CD1c-positive myeloid dendritic cell (primary cell): Measurements from ENCODE around the gene EFNA1.
A peak's percentile ranks its signal among the peaks of the same experiment; 100 is the strongest.

Source experiments
- DNase-seq: peaks from one replicate; pipeline ENCODE4 v3.0.0-alpha.2; 2016; ENCODE audit errors: extremely low spot score

Gene EFNA1

DNA sequence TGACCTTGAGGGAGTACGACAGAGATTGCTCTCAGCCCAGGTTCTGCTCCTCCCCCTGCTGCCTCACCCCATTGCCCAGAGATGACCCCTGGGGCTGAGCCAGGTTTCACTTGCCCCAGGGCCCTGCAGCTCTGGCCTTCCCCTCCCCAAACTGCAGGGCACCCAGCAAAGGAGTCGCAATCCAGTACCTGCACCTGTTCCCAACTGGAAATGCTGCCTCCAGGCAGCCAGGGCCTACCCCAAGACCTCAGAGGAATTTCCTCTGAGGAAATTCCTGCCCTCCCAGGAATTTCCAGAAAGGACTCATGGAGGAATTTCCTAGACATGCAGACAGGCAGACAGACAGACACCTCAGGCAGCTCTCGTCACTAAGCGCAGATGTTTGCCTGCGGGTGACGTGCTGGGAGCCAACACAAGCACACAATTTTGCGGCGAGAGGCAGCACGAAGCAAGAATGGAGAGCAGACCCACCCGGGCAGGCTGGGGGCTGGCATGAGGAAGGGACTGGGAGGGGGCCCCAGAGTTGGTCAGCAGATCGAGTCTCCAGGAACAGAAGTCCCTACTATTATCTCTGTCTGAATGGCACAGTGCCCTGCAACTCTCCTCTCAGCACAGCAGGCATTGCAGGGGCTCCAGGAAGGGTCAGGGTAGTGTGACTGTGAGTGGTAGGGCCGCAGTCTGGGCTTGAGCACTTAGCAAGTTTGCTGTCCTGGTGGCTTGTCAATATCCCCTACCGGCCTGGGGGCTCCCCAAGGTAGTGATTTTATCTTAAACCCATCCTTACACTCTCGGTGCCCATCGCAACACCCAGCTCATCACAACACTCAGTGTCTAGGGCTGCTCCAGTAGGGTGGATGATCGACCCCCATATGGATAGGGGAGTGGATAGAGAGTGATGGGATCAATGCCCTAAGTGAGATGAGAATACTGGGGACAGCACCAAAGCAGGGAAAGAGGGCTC lies 2.9 kb upstream of the EFNA1 start:
- no peak for DNase-seq

DNA sequence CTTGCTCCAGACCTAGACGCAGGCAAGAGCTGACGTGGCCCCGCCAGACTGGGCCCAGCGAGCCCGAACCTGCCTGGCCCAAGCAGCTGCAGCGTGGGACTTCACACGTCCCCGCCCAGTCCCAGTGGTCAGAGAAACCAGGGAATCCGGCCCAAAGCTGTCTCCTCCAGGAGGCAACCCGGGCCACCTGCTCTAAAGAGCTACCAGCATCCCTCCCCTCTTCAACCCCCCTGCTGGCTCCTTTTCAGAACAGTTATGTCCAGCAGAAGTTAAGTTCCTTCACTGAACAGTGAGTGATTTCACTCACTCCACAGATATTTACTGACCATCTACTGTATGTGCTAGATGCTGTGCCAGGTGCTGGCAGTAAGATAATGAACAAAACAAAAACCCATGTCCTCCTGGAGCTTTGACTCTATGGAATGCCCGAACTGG lies 2.1 kb upstream of the EFNA1 start:
- no peak for DNase-seq

DNA sequence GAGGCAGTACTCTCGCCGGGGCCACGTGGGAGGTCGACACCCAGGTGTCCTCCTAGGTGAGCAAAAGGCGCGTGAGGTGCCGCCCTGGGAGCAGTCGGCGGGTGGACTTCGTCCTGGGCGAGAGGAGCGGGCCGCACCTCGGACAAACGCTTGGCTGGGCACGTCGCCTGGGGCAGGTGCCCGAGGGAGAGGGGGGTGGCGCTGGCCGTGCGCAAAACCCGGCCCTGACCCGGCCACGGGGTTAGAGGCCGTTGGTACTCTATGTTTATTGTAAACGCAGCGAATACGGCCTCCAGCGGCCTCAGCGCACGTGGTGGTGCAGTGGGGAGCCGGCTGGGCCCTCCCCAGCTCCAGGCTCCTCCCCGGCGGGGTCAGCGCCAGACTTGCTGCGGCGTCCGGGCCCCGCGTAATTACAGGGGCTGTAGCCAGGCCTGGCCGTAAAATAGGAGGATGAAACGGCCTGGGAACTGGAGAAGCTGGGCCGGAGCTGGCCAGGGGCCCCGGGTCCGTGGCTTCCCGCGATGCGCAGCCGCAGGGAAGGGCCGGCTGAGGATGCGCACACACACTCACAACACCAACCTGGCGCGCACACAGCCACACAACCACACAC lies 1.6 kb upstream of the EFNA1 start:
- DNase-seq = no peak

DNA sequence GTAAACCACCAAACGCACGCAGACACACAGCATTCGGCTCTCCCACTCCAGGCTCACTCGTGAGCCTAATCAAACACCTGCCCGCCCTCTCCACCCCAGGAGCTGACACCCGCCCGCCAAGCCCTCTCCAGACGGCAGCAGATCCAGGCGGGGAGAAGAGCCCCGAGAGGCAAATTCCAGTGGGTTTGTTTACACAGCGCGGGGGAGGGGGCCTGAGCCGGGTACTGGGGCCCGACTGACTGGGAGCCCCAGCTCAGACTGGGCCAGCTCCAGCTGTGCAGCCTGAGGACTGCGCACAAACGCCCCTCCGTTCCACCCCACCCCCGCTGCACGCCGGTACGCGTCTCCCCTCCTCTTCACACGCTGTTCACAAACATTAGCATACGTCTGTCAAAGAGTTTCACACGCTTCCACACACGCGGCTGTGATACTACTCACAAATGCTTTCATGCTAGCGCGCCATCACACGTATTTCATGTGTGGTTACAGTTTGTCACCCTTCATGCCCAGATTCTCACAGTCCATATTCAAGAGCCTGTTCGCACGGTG lies 1.0 kb upstream of the EFNA1 start:
- DNase-seq = peak; percentile 57

DNA sequence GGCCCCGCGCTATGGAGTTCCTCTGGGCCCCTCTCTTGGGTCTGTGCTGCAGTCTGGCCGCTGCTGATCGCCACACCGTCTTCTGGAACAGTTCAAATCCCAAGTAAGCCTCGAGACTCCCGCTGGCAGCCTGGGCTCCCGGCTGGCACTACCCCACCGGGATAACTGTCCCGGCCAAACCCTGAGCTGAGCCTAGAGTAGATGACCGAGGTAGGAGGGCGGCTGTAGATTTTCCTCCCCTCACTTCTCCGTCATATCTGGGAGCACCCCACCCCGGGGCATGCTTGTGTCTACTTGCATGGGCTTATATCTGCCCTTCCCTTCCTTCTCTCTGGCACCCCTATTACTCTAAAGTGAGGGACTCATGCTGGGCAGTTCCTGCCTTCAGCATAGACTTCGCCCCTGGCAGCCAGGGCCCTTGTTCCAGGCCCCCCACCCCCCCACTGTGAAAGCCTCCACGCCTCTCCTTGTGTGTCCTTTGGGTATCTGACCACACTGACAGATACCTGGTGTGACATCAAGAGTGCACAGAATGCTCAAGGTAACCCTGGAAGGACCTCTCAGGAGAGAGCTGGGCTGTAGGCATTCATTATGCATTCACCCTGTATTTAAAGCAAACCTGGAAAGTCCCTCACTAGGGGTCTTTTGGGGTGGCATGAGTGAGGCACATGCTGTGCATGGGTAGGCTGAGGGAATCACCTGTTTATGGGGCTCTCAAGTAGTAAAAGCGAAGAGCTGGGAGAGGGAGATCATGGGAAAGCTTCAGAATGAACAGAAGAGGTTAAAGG lies 485 bp downstream of the EFNA1 start:
- DNase-seq = no peak

DNA sequence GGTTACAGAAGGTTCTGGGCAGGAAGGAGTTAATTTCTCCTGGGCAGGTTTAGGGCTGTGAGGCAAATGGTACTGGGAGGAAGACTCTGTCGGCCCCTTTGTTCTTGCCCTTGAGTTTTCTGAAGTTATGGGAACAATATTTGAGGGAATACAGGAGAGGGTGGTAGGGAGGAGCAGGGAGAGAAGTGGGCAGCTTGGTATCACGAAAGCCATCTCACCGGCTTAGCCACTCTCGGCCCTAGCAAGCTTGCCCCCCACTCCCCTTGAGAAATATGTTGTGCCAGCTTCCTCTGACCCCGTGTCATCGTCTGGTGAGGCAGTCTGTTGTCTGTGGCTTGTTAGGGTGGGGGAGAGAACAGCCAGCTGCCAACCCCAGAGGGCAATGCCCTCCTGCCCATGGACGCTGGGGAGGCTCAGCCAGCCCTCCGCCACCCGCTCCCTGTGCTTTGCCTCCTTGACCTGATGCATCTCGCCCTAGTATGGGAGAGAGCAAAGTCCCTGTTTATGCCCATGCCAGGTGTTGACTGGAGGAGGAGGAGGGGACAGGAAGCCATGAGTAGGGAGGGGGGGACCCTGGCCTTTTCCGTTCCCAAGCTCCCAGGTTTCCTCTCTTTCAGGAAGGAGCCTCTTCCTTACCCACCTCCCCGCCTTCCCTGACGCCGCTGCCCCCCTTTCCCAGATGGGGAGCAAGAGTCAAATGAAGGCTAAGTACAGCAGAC lies 1.2 kb downstream of the EFNA1 start:
- DNase-seq = peak; percentile 33

DNA sequence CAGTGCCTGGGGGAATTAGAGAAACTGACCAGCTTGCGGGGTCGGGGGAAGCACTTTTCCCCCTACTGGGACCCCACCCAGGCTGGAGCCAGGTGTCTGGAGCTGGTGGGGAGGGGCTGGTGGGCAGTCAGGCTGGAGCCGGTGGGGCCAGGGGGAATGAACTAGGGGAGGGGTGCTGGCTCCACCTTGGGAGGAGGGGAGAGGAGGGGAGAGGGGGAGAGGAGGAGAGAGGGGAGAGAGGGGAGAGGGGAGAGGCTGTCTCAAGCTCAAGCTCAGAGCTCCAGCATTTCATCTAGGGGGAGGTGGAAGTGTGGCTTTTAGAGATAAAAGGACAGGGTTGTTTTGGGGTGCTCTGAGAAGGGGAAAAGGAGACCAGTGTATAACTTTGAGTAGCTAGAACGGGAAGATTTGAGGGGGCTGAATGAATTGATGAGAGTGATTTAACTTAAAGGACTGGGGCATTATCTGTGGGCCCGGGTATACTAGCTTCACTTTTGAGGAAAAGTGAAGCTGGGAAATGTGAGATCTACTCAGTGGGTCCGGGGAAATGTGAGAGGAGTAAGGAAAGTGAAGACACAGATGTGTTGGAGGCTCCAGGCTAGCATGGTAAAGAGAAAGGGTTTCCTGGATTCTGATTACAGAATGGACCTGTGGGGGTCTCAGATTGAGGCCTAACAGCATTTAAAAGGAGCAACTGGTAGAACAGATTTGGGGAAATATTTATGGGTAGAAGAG lies 2.8 kb downstream of the EFNA1 start:
- DNase-seq = no peak

DNA sequence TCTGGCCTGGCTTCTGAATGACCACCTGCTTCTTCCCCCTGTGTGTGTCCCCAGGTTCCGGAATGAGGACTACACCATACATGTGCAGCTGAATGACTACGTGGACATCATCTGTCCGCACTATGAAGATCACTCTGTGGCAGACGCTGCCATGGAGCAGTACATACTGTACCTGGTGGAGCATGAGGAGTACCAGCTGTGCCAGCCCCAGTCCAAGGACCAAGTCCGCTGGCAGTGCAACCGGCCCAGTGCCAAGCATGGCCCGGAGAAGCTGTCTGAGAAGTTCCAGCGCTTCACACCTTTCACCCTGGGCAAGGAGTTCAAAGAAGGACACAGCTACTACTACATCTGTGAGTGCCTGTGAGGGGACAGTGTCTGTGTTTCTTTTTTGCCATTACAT lies 3.6 kb downstream of the EFNA1 start:
- no peak for DNase-seq

DNA sequence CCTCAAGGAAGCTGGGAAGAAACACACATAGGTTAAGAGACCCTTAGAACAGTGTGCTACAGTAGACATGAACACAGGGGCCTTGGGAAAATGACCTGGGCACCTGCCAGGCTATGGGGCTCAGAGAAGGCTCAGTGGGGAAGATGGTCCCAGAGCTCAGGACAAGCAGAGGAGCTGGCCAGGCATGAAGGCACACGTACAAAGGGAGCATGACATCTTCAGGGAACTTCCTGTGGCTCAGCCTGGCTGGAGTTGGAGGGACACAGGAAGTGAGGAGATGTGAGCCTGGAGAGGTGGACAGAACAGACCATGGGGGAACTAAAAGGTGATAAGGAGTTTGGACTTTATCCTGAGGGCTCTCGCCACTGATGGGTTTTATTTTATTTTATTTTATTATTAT lies 4.2 kb downstream of the EFNA1 start:
- DNase-seq = no peak

DNA sequence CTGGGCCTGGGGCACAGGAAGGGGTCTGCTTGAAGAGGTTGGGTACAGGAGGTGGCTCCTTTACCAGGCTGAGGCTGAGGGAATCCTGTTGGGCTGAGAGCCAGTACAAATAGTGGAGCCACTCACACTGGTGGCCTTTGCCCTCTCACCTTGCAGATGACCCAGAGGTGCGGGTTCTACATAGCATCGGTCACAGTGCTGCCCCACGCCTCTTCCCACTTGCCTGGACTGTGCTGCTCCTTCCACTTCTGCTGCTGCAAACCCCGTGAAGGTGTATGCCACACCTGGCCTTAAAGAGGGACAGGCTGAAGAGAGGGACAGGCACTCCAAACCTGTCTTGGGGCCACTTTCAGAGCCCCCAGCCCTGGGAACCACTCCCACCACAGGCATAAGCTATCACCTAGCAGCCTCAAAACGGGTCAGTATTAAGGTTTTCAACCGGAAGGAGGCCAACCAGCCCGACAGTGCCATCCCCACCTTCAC lies 6.2 kb downstream of the EFNA1 start:
- DNase-seq = no peak

DNA sequence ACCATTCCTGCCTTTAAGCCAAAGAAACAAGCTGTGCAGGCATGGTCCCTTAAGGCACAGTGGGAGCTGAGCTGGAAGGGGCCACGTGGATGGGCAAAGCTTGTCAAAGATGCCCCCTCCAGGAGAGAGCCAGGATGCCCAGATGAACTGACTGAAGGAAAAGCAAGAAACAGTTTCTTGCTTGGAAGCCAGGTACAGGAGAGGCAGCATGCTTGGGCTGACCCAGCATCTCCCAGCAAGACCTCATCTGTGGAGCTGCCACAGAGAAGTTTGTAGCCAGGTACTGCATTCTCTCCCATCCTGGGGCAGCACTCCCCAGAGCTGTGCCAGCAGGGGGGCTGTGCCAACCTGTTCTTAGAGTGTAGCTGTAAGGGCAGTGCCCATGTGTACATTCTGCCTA lies 6.6 kb downstream of the EFNA1 start:
- DNase-seq = no peak

DNA sequence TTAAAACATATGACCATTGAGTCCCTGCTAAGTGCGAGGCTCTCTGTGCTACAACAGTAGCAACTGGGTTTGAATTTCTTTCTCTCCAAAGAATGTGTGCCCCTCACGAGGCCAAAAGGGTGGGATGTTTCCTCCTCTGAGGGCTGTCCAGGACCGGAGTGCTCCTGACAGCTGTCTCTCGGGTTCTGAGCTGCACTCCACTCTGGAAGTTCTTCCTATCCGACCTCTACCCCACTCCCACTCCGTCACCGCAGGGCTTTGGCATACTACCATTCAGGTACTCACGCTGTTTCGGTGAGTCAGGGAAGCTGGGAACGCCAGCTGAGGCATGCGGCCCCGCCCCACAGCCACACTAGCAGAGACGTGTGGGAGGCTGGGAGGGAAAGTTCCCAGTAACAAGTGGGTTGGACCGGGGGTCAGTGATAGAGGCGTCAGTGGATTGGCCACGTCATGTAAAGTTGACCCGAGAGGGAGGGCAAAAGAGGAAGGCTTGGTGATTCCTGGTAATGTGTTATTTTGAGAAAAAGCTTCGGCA lies 7.3 kb downstream of the EFNA1 start:
- peak; percentile 98 for DNase-seq

DNA sequence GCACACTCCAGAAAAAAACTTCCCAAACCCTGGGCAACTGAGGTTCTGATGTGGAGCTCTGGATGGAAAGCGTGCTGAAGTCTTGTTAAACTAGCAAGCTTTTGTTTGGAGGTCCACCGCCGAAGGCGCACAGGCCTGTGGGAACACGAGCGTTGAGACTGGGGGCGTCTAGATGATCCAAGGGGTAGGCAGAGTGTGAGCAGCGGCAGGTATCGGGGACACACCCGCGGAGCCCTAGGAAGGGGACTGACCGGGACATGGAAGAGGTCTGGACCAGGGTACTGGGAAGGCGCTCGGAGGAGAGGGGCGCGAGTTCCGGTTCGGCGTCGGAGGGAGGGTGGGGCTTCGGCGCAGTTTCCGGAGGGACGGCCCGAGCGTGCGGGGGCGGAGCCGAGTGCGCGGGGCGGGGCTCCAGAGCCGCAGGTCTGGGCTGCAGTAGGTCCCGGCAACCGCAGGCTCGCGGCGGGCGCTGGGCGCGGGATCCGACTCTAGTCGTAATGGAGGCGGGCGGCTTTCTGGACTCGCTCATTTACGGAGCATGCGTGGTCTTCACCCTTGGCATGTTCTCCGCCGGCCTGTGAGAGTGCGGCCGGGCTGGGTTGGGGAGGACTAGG lies 7.8 kb downstream of the EFNA1 start, which contains the start of gene SLC50A1:
Gene SLC50A1, plus strand, starts transcription at position 438 of the 614 bp plus-strand sequence. Its CDS starts 60 bp downstream, at position 498.
- peak; percentile 98 for DNase-seq

DNA sequence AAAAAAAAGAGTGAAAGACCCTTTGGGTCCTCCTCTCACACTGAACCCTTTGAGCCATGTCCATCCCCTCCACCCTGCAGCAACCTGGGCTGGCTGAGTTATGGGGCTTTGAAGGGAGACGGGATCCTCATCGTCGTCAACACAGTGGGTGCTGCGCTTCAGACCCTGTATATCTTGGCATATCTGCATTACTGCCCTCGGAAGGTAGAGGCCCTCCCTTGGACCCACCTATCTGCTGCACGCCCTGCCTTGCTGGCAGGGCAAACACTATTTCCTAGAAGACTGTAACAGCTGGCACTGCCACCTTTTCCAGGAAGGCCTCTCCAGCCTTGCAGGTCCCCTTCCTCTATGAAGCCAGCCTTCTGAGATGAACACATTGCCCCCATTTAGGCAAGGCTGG lies 9.1 kb downstream of the EFNA1 start:
- DNase-seq = peak; percentile 16

DNA sequence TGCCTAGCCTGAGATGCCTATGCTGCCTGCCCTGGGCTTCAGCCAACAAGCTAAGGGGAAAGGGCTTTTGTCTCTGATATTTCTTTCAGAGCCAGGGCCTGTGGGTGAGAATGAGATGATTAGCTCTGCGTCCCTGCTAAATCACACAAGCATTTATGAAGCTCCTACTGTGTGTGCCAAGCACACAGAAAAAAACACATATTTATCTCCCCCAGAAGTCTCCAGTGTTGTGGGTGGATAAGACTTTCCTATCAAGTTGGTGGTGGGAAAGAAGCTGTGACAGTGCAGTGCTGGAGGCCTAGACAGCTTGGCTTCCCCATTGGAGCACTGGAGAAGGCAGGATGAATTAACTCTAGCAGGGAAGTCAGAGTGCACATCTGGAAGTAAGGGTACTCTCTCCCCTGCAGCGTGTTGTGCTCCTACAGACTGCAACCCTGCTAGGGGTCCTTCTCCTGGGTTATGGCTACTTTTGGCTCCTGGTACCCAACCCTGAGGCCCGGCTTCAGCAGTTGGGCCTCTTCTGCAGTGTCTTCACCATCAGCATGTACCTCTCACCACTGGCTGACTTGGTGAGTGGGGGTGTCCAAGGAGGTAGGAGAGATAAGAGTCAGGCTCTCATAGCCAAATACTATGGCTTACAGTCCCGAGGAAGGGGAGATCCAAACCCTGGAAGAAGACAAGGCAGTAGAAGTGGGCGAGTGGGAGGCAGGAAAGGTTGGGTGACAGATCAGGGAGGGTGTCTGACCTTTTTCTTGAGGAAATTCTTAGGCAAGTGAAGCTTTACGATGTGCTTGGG lies 9.7 kb downstream of the EFNA1 start:
- no peak for DNase-seq

DNA sequence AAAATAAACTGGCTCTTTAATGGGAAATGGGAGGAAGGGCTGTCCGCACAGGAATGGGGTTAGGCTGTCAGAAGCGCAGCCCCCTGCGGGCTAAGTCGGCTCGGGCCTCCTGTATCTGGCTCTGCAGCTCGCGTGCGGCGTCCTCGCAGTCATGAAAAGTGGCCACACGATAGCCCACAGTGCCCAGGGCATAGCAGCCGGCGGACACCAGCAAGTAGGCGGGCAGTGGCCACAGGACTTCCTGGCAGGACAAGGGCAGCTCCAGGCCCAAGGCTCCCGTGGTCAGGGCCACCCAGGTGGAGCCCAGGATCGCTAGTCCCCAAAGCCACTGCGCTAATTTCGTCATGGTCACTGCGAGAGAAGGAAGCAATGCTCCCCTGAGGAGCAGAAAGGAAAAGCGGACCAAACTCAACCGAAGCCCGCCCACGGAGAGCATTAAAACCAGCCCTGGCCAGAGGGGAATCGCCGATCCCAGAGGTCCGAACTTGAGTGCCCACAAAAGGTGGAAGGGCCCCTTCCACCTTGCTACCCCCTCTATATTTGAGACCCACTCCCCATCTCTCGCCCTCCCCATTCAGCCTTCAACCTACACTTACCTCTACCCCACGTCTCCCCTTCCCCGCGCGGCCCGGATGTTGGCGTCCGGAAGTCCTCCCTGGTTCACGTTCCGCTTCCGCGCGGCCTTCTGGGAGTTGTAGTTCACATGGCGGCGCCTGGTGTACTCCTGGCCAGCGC lies 12.4 kb downstream of the EFNA1 start, which contains the start of gene DPM3:
Gene DPM3, minus strand, starts transcription at position 637 of the 735 bp plus-strand sequence. Its CDS starts 291 bp downstream, at position 346.
- peak; percentile 94 for DNase-seq

DNA sequence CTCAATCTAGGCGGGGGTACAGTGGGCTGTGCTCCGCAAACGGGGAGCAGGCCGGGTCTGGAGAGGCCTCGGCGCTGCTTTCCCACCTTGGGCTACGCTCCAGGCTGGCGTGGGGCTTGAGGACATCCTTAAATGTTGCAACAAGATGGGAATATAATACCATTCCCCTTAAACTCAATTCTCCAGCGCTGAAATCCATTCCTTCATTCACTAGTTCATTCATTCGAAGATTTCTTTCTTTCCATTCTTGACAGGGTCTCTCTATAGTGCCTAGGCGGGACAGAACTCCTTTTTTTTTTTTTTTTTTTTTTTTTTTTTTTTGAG lies 12.9 kb downstream of the EFNA1 start:
- no peak for DNase-seq

DNA sequence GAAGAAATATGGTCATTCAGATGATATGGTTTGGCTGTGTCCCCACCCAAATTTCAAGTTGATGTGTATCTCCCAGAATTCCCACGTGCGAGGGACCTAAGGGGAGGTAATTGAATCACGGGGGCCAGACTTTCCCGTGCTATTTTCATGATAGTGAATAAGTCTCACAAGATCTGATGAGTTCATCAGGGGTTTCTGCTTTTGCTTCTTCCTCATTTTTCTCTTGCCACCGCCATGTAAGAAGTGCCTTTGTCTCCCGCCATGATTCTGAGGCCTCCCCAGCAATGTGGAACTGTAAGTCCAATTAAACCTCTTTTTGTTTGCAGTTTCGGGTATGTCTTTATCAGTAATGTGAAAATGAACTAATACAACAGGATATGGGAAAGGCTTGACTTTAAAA lies 14.1 kb downstream of the EFNA1 start:
- DNase-seq = peak; percentile 81
